Upper lobe of left lung (tissue), 4 donors: Measurements from ENCODE around the gene ABCA13.

Experiments
- EP300 ChIP-seq, 4 donors: sonication (generic); formaldehyde crosslinking; IDR thresholded peaks; one replicate each; pipeline ENCODE4 v1.5.1; 2017; ENCODE audit warnings: antibody characterized with exemption in 4 of 4, control low read depth in 2 of 4
- POLR2A ChIP-seq, 4 donors: fragments of 450-650 bp; IDR thresholded peaks; one replicate each; pipeline ENCODE4 v1.5.1; 2016 to 2017; ENCODE audit warnings: antibody characterized with exemption in 4 of 4, mild to moderate bottlenecking in 2 of 4
- POLR2AphosphoS5 ChIP-seq, 2 donors: sonication (generic); formaldehyde crosslinking; IDR thresholded peaks; one replicate each; pipeline ENCODE4 v1.5.1; 2017; ENCODE audit warnings: antibody characterized with exemption in 2 of 2
- TF ChIP-seq, protein P1 (sequence below), 6 experiments: fragments of 450-650 bp in 4 of 6; fragments of 200-600 bp in 2 of 6; sonication (generic) in 2 of 6; IDR thresholded peaks; one replicate each; pipeline ENCODE4 v1.5.1; 2016 to 2019; ENCODE audit warnings: antibody characterized with exemption in 6 of 6

DNA sequence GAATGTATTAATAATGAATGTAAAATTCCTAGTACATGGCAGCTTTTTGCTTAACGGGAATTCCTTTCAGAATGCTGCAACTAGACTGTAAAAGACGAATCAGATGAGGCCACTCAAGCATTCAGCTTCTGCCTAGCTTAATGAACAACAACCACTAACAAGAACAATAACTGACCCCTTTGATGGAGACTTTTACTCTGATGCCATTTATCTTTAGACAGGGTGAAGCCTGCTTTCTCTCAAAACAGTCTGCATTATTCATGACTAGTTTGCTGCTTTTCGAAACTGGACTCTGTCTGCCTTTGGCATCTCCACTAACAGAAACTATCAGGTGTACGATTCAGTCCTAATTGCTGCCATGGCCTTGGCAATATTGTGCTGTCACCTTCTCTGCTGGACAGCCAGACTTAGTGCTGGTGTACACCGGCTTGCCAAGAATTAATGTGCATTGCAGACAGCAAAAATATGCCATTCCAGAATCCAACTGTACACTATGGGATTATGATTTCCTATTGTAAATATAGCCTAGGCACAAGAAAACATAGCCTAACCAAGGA, 457.6 kb downstream of the ABCA13 start:
- no peak for TF ChIP-seq POLR2A (IDR thresholded peaks at IDR 0.05)
- TF ChIP-seq, protein P1, sequence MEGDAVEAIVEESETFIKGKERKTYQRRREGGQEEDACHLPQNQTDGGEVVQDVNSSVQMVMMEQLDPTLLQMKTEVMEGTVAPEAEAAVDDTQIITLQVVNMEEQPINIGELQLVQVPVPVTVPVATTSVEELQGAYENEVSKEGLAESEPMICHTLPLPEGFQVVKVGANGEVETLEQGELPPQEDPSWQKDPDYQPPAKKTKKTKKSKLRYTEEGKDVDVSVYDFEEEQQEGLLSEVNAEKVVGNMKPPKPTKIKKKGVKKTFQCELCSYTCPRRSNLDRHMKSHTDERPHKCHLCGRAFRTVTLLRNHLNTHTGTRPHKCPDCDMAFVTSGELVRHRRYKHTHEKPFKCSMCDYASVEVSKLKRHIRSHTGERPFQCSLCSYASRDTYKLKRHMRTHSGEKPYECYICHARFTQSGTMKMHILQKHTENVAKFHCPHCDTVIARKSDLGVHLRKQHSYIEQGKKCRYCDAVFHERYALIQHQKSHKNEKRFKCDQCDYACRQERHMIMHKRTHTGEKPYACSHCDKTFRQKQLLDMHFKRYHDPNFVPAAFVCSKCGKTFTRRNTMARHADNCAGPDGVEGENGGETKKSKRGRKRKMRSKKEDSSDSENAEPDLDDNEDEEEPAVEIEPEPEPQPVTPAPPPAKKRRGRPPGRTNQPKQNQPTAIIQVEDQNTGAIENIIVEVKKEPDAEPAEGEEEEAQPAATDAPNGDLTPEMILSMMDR (IDR thresholded peaks at IDR 0.05), result no peak
- TF ChIP-seq EP300 (IDR thresholded peaks at IDR 0.05), result no peak
- TF ChIP-seq POLR2AphosphoS5 (IDR thresholded peaks at IDR 0.05), result no peak
